ENCODE data around the gene F2RL3. TPM values are rescaled to one million over a fixed set of nuclear protein-coding genes. Genes with fewer than 3 reads are reported as not detected.

The F2RL3 gene
- total RNA-seq, 2 donors from 2014 or later = 0.07 to 2.7 TPM

DNA sequence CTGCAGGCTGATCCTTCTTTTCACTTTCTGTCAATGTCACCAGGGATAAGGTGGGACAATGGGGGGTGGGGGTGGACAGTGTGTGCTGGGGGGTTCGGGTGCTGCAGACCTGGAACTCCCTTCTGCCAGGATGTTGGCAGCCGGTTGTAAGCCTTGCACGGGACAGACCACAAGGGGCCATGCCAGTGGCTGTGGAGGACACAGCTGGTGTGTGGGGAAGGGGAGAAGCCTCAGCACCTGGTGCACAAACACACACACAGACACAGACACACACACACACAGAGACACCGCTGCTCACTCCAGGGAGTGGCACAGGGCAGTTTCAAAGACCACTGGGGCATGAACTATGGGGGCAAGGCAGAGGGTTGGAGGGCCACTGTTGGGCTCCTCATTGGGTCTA is 3.6 kb downstream of the F2RL3 start:
- peaks cover 11% of the 10 kb centered on the region for H3K4me1 Mint-ChIP-seq
- H3K36me3 Mint-ChIP-seq (ENCODE audit: low read depth) = no peaks in the 10 kb centered on the region
- DNase-seq (no peak), ATAC-seq (no peak)
- no peak overlapping the region for H3K4me3 Mint-ChIP-seq
- no peaks in the 10 kb centered on the region for H3K27me3 Mint-ChIP-seq
- H3K9me3 ChIP-seq (ENCODE audit: control insufficient read depth, low read length, poor library complexity, severe bottlenecking) = no peaks in the 10 kb centered on the region
- H3K27ac Mint-ChIP-seq = no peak overlapping the region

DNA sequence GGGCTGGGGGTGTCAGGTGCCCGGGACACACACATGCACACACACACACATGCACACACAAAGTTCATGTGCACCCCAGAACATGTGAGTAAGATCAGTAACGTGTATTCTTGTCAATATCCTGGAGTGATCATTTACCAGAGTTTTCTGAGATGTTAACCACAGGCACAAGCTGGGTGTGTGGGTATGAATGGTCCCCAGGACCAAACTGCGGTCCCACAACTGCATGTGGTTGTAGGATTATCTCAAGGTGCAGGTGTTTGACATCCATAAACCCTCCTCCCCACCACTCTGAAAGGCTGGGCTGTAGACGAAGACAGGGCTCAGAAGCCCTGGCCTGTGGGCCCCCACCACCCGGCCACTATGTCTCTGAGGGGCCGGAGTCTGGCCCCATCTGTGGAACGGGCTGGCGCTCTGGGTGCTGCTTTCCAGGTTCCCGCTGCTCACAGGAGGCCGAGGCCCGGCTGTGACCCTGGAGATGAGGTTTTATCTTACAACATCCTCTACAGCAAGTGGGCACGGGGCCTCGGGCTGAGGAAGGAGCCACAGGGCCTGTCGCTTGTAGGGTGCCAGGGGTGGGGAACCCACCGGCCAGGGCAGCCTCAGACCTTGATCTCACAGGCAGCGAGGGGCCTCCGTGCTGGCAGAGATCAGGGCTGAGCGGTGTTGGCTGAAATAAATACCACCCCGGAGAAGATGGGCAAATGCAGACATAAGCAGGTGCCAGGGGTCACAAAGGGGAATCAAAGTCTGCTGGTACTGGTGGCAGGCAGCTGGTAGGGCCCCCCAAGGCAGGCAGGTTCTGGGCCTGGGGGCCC is 4.3 kb downstream of the F2RL3 start:
- Mint-ChIP-seq H3K27ac (no peak overlapping the region), H3K36me3 (ENCODE audit: low read depth) (no peaks in the 10 kb centered on the region), H3K4me1 (peaks cover 11% of the 10 kb centered on the region), H3K27me3 (no peaks in the 10 kb centered on the region), H3K4me3 (no peak overlapping the region)
- ATAC-seq (no peak), DNase-seq (no peak)
- H3K9me3 ChIP-seq (ENCODE audit: control insufficient read depth, low read length, poor library complexity, severe bottlenecking) = no peaks in the 10 kb centered on the region

DNA sequence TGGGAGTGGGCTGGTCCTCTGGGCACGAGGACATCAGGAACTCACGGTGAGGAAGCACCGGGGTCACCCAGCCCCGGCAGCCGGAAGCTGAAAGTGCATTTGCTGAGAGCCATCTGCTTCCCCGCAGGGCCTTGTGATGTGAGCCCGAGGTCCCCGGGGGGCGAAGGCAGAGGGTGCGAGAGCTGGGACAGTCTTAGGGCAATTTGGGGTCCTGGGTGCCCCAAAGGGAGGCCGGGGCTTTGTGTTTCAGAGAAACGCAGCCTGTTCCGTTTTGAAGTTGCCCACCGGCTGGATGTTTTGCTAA is 4.8 kb downstream of the F2RL3 start:
- no peak for ATAC-seq
- no peak overlapping the region for H3K4me3 Mint-ChIP-seq

GRCh38 chr19:16894080-16894479 is 5.3 kb downstream of the F2RL3 start:
- DNase-seq = no peak
- no peak overlapping the region for H3K27ac Mint-ChIP-seq
- no peak overlapping the region for H3K4me3 Mint-ChIP-seq
- H3K9me3 ChIP-seq (ENCODE audit: control insufficient read depth, low read length, poor library complexity, severe bottlenecking) = no peaks in the 10 kb centered on the region
- no peaks in the 10 kb centered on the region for H3K36me3 Mint-ChIP-seq (ENCODE audit: low read depth)
- ATAC-seq = no peak
- no peaks in the 10 kb centered on the region for H3K27me3 Mint-ChIP-seq
- H3K4me1 Mint-ChIP-seq = peaks cover 18% of the 10 kb centered on the region

More for the DNA sequence above, 4.8 kb downstream of the F2RL3 start:
- Mint-ChIP-seq H3K4me1 (peaks cover 15% of the 10 kb centered on the region), H3K27me3 (no peaks in the 10 kb centered on the region), H3K27ac (no peak overlapping the region), H3K36me3 (ENCODE audit: low read depth) (no peaks in the 10 kb centered on the region)
- H3K9me3 ChIP-seq (ENCODE audit: control insufficient read depth, low read length, poor library complexity, severe bottlenecking) = no peaks in the 10 kb centered on the region
- no peak for DNase-seq

GRCh38 chr19:16895467-16896145 is 6.8 kb downstream of the F2RL3 start:
- H3K9me3 ChIP-seq (ENCODE audit: control insufficient read depth, low read length, poor library complexity, severe bottlenecking) = no peaks in the 10 kb centered on the region
- ATAC-seq (no peak), DNase-seq (no peak)
- H3K27me3 Mint-ChIP-seq = no peaks in the 10 kb centered on the region
- H3K27ac Mint-ChIP-seq = peak overlapping the region; percentile 0
- H3K4me3 Mint-ChIP-seq = peak overlapping the region; percentile 68
- H3K36me3 Mint-ChIP-seq (ENCODE audit: low read depth) = no peaks in the 10 kb centered on the region
- H3K4me1 Mint-ChIP-seq = peaks cover 28% of the 10 kb centered on the region

- Mint-ChIP-seq H3K4me3 (peak overlapping the region; percentile 86), H3K27me3 (no peaks in the 10 kb centered on the region), H3K27ac (no peak overlapping the region), H3K4me1 (peaks cover 28% of the 10 kb centered on the region), H3K36me3 (ENCODE audit: low read depth) (no peaks in the 10 kb centered on the region)
- H3K9me3 ChIP-seq (ENCODE audit: control insufficient read depth, low read length, poor library complexity, severe bottlenecking) = no peaks in the 10 kb centered on the region
- ATAC-seq = peak; percentile 10
- DNase-seq = no peak
Measured at GRCh38 chr19:16896146-16897028, 7.6 kb downstream of the F2RL3 start.

DNA sequence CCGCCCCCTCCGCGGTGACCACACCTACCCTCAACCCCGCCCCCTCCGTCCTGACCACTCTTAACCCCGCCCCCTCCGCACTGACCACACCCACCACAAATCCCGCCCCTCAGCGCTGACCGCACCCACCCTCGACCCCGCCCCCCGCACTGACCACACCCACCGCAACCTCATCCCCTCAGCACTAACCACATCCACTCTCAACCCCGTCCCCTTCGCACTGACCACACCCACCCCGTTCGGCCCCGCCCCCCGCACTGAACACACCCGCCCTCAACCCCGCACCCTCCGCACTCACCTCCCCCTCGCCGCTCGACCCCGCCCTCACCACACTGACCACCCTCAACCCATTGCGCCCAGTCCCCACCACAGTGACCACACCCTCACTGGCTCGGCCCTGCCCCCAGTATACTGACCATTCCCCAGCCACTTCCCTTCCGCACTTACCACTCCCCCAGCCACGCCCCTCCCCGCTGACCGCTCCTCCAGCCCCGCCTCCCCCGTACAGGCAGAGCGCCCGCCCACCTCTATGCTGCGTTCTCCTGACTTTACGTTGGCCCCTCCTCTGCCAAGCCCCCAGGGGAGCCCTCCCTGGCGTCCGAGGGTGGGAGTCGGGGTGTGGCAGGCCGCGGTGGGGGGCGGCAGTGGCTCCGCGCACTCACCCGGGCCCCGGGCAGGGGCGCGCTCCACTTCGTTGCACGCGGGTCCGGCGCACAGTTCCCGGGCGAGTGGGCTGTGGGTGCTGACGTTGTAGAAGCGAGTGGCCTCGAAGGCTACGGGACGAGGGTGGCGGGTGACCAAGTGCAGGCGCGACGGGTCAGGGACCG is 8.4 kb downstream of the F2RL3 start:
- no peaks in the 10 kb centered on the region for H3K27me3 Mint-ChIP-seq
- no peaks in the 10 kb centered on the region for H3K9me3 ChIP-seq (ENCODE audit: control insufficient read depth, low read length, poor library complexity, severe bottlenecking)
- H3K36me3 Mint-ChIP-seq (ENCODE audit: low read depth) = no peaks in the 10 kb centered on the region
- peak; percentile 73 for ATAC-seq
- peaks cover 30% of the 10 kb centered on the region for H3K4me1 Mint-ChIP-seq
- peak overlapping the region; percentile 86 for H3K4me3 Mint-ChIP-seq
- peak; percentile 38 to 49 (median 47) for DNase-seq
- H3K27ac Mint-ChIP-seq = no peak overlapping the region

- H3K4me1 Mint-ChIP-seq = peaks cover 30% of the 10 kb centered on the region
- no peaks in the 10 kb centered on the region for H3K36me3 Mint-ChIP-seq (ENCODE audit: low read depth)
- H3K27ac Mint-ChIP-seq = no peak overlapping the region
- H3K9me3 ChIP-seq (ENCODE audit: control insufficient read depth, low read length, poor library complexity, severe bottlenecking) = no peaks in the 10 kb centered on the region
- H3K27me3 Mint-ChIP-seq = no peaks in the 10 kb centered on the region
- DNase-seq (peak in 1 of 3 donors; percentile 22), ATAC-seq (peak; percentile 29)
- peak overlapping the region; percentile 75 for H3K4me3 Mint-ChIP-seq
Measured at GRCh38 chr19:16897856-16898161, 9.0 kb downstream of the F2RL3 start.

GRCh38 chr19:16898361-16899015 is 9.7 kb downstream of the F2RL3 start:
- no peaks in the 10 kb centered on the region for H3K9me3 ChIP-seq (ENCODE audit: control insufficient read depth, low read length, poor library complexity, severe bottlenecking)
- peak overlapping the region; percentile 34 for H3K27ac Mint-ChIP-seq
- no peak for ATAC-seq
- peaks cover 27% of the 10 kb centered on the region for H3K4me1 Mint-ChIP-seq
- peak overlapping the region; percentile 75 for H3K4me3 Mint-ChIP-seq
- H3K27me3 Mint-ChIP-seq = no peaks in the 10 kb centered on the region
- no peak for DNase-seq
- H3K36me3 Mint-ChIP-seq (ENCODE audit: low read depth) = no peaks in the 10 kb centered on the region

GRCh38 chr19:16899566-16900075 is 10.8 kb downstream of the F2RL3 start:
- Mint-ChIP-seq H3K27ac (peak overlapping the region; percentile 57), H3K4me1 (peaks cover 25% of the 10 kb centered on the region), H3K4me3 (peak overlapping the region; percentile 75), H3K27me3 (no peaks in the 10 kb centered on the region), H3K36me3 (ENCODE audit: low read depth) (no peaks in the 10 kb centered on the region)
- DNase-seq = no peak
- ATAC-seq = no peak
- H3K9me3 ChIP-seq (ENCODE audit: control insufficient read depth, low read length, poor library complexity, severe bottlenecking) = no peaks in the 10 kb centered on the region

DNA sequence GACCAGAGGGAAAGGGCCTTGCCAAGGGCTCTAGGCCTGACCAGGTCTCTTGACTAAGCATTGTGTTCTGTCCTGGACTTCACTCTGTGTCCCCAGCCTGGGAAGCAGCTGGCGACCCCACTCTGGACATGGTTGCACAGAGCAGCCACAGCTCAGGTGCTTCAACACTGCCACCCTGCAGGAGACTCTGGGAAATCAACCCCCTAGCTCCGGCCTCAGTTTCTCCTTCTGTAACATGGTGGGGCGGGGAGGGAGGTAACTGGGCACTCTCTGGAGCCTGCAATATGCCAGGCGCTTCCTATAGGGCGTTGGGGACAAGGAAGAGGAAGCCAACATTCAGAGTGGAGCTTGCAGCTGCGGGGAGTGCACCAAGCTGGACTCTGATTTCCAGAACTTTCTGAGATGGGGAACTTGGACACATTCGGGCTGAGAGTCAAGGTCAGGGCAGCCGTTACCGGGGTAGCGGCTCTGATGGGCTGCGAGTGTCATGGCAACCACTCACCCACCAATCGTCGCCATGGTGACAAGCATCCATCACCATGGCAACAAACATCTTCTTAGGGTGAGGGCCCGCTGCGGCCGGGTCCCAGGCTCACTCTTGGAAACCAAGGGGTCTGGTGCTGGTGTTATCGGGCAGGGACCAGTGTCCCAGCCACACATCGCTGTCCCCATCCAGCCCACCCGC is 12.8 kb downstream of the F2RL3 start:
- Mint-ChIP-seq H3K27ac (no peak overlapping the region), H3K4me1 (peaks cover 21% of the 10 kb centered on the region), H3K36me3 (ENCODE audit: low read depth) (no peaks in the 10 kb centered on the region), H3K27me3 (no peaks in the 10 kb centered on the region), H3K4me3 (no peak overlapping the region)
- no peak for ATAC-seq
- H3K9me3 ChIP-seq (ENCODE audit: control insufficient read depth, low read length, poor library complexity, severe bottlenecking) = no peaks in the 10 kb centered on the region
- no peak for DNase-seq

- no peak for ATAC-seq
- peaks cover 21% of the 10 kb centered on the region for H3K4me1 Mint-ChIP-seq
Measured at GRCh38 chr19:16902545-16902944, 13.7 kb downstream of the F2RL3 start.

More at GRCh38 chr19:16902545-16902944, 13.7 kb downstream of the F2RL3 start:
- H3K27me3 Mint-ChIP-seq = no peaks in the 10 kb centered on the region
- no peak for DNase-seq
- no peak overlapping the region for H3K4me3 Mint-ChIP-seq
- no peaks in the 10 kb centered on the region for H3K9me3 ChIP-seq (ENCODE audit: control insufficient read depth, low read length, poor library complexity, severe bottlenecking)
- H3K27ac Mint-ChIP-seq = no peak overlapping the region
- no peaks in the 10 kb centered on the region for H3K36me3 Mint-ChIP-seq (ENCODE audit: low read depth)
